ENCODE measurements around the gene BATF. TPM values are rescaled to one million over a fixed set of nuclear protein-coding genes. Genes with fewer than 3 reads are reported as not detected.

BATF gene
- total RNA-seq, 4 donors from 2014 or later: 2.7 TPM; not detected in 2

GRCh38 chr14:75479770-75480600 lies 42.3 kb upstream of the BATF start:
- intact Hi-C loops (cut with DNase I; ENCODE audit: low total_unique reads): loop anchor here (5.0 kb wide), 1 partner anchor 348 kb away; no protein-coding TSS in a partner anchor
- Histone ChIP-seq H3K27me3 (no peaks in the 10 kb centered on the region), H3K27ac (no peak overlapping the region), H3K9me3 (no peaks in the 10 kb centered on the region), H3K4me1 (peaks cover 0 to 10% (median 8%) of the 10 kb centered on the region in 4 donors), H3K4me3 (no peak overlapping the region), H3K36me3 (no peaks in the 10 kb centered on the region)
- in situ Hi-C loops (cut with MboI; ENCODE audit: low pct_ligation_motif_present in 1 of 4, low pct_unique_long_range_greater_than_20kb in 1 of 4, low sequenced_read_pairs in 3 of 4): loop anchor here in 3 of 4 donors (5.0 to 25.0 kb wide), 4 partner anchors 168 to 368 kb away; partner anchors contain the start of gene NEK9 (in 2 of the 3)
- TF ChIP-seq POLR2AphosphoS5 (IDR thresholded peaks at IDR 0.05) (no peak), POLR2A (IDR thresholded peaks at IDR 0.05) (no peak), EP300 (IDR thresholded peaks at IDR 0.05; ENCODE audit: low read depth) (no peak), CTCF (IDR thresholded peaks at IDR 0.05) (no peak)
- DNase-seq: no peak
- WGBS, 2 donors (ENCODE audit: low coverage in 1 of 2): 65 to 68% methylated on average over 2 to 11 of the region's 11 CpGs

GRCh38 chr14:75482366-75482765 lies 39.9 kb upstream of the BATF start:
- Histone ChIP-seq H3K4me1 (no peaks in the 10 kb centered on the region), H3K36me3 (no peaks in the 10 kb centered on the region), H3K27ac (no peak overlapping the region), H3K27me3 (no peaks in the 10 kb centered on the region), H3K4me3 (no peak overlapping the region), H3K9me3 (no peaks in the 10 kb centered on the region)
- no peak for DNase-seq
- TF ChIP-seq EP300 (IDR thresholded peaks at IDR 0.05; ENCODE audit: low read depth): no peak
- no peak for TF ChIP-seq POLR2A (IDR thresholded peaks at IDR 0.05)
- TF ChIP-seq POLR2AphosphoS5 (IDR thresholded peaks at IDR 0.05): no peak
- no peak for TF ChIP-seq CTCF (IDR thresholded peaks at IDR 0.05)
- intact Hi-C loops (cut with DNase I; ENCODE audit: low total_unique reads): loop anchor here (5.0 kb wide), 1 partner anchor 350 kb away; no protein-coding TSS in a partner anchor
- WGBS, 2 donors (ENCODE audit: low coverage in 1 of 2): 94% methylated on average over 4 of the region's 4 CpGs; no CpG with 5 or more reads in 1 of the 2 donors
- in situ Hi-C loops (cut with MboI; ENCODE audit: low pct_ligation_motif_present in 1 of 4, low pct_unique_long_range_greater_than_20kb in 1 of 4, low sequenced_read_pairs in 3 of 4): loop anchor here in 3 of 4 donors (5.0 to 25.0 kb wide), 4 partner anchors 170 to 370 kb away; partner anchors contain the start of gene NEK9 (in 2 of the 3)

DNA sequence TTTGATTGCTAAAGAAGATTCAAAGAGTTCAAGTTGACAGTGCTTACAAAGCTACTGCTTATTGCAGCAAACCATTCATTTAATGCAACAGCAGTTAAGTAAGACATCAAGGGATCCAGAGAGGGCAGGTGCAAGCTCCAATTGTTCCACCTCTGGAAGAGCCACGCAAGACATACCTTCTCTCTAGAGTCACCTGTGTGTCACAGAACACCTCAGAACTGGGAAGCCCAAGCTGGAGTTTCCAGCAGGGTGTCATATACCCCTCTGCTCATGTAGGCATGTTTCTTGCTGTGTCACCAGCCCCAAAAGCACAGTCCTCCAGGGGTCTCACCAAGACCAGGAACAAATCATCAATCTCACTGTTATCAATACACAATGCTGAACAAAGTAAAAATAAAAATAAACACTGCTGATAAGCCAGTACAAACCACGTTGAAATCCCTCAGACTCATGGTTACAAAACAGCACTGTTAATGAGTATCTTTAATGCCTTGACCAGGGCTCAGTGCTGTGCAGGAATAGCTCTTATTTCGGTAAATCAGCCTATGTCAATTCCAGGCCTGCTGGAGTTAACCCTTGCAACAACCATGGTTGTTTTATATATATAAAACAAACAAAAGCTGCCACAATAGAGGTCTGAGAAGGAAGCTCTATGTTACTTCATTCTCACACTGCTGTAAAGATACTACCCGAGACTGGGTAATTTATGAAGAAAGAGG lies 37.4 kb upstream of the BATF start:
- TF ChIP-seq CTCF (IDR thresholded peaks at IDR 0.05): no peak
- no peak for TF ChIP-seq POLR2AphosphoS5 (IDR thresholded peaks at IDR 0.05)
- TF ChIP-seq POLR2A (IDR thresholded peaks at IDR 0.05): no peak
- TF ChIP-seq EP300 (IDR thresholded peaks at IDR 0.05; ENCODE audit: low read depth): no peak

GRCh38 chr14:75486318-75486717 lies 36.0 kb upstream of the BATF start:
- intact Hi-C loops (cut with DNase I; ENCODE audit: low total_unique reads) (no loop called here), in situ Hi-C loops (cut with MboI; ENCODE audit: low pct_ligation_motif_present in 1 of 4, low pct_unique_long_range_greater_than_20kb in 1 of 4, low sequenced_read_pairs in 3 of 4) (loop anchor here (5.0 to 25.0 kb wide), 4 partner anchors 182 to 374 kb away; partner anchors contain the start of gene NEK9 (in 2 of the 4))

More for the DNA sequence above, 37.4 kb upstream of the BATF start:
- H3K36me3 ChIP-seq: no peaks in the 10 kb centered on the region
- in situ Hi-C loops (cut with MboI; ENCODE audit: low pct_ligation_motif_present in 1 of 4, low pct_unique_long_range_greater_than_20kb in 1 of 4, low sequenced_read_pairs in 3 of 4) (loop anchor here (5.0 to 25.0 kb wide), 5 partner anchors 173 to 373 kb away; partner anchors contain the start of gene NEK9 (in 2 of the 4)), intact Hi-C loops (cut with DNase I; ENCODE audit: low total_unique reads) (loop anchor here (5.0 kb wide), 1 partner anchor 353 kb away; no protein-coding TSS in a partner anchor)
- 37 to 64% methylated on average over 3 to 4 of the region's 4 CpGs for WGBS, 2 donors (ENCODE audit: low coverage in 1 of 2)
- DNase-seq: no peak
- H3K4me3 ChIP-seq: no peak overlapping the region
- no peaks in the 10 kb centered on the region for H3K27me3 ChIP-seq
- H3K9me3 ChIP-seq: no peaks in the 10 kb centered on the region
- no peak overlapping the region for H3K27ac ChIP-seq
- H3K4me1 ChIP-seq: no peaks in the 10 kb centered on the region

More at GRCh38 chr14:75486318-75486717, 36.0 kb upstream of the BATF start:
- H3K4me3 ChIP-seq: no peak overlapping the region
- no peak for DNase-seq
- no peak overlapping the region for H3K27ac ChIP-seq
- TF ChIP-seq EP300 (IDR thresholded peaks at IDR 0.05; ENCODE audit: low read depth) (no peak), POLR2AphosphoS5 (IDR thresholded peaks at IDR 0.05) (no peak), POLR2A (IDR thresholded peaks at IDR 0.05) (no peak), CTCF (IDR thresholded peaks at IDR 0.05) (no peak)
- no peaks in the 10 kb centered on the region for H3K36me3 ChIP-seq
- no peaks in the 10 kb centered on the region for H3K4me1 ChIP-seq
- no peaks in the 10 kb centered on the region for H3K27me3 ChIP-seq
- WGBS, 2 donors (ENCODE audit: low coverage in 1 of 2): 73 to 76% methylated on average over 1 of the region's 1 CpG
- no peaks in the 10 kb centered on the region for H3K9me3 ChIP-seq

Data from transverse colon (tissue), 4 donors.